Activated B cell treated with CpG ODN at 0.5 μM for 24 hours (primary cell): ENCODE data around the gene NOX1. TPM values are rescaled to one million over a fixed set of nuclear protein-coding genes. Genes with fewer than 3 reads are reported as not detected.

Experiments used
- ATAC-seq: fragments of 200-7000 bp; cut with Tn5 transposase; one replicate; pipeline ENCODE4 v1.10.0; 2021; ENCODE audit warnings: low read depth, mild to moderate bottlenecking, moderate library complexity
- CTCF ChIA-PET: fragments of 350-600 bp; sonication (Branson Sonifier 250); formaldehyde crosslinking; loops from one replicate; lab custom pipeline; 2021; ENCODE audit warnings: antibody characterized with exemption; lab: Charles Lee
- POLR2A ChIA-PET: fragments of 350-600 bp; sonication (Branson Sonifier 250); formaldehyde crosslinking; loops from one replicate; lab custom pipeline; 2021; ENCODE audit warnings: antibody characterized with exemption; lab: Charles Lee
- DNase-seq: peaks from one replicate; pipeline ENCODE4 v3.0.0; 2022
- H3K27ac Mint-ChIP-seq: one replicate; pipeline ENCODE4 v1.8.0; 2020; ENCODE audit warnings: mixed read lengths
- H3K27me3 Mint-ChIP-seq: one replicate; pipeline ENCODE4 v1.8.0; 2021; ENCODE audit warnings: mixed read lengths
- H3K36me3 Mint-ChIP-seq: one replicate; pipeline ENCODE4 v1.8.0; 2021; ENCODE audit warnings: low read depth, mixed read lengths
- H3K4me1 Mint-ChIP-seq: one replicate; pipeline ENCODE4 v1.8.0; 2021; ENCODE audit warnings: mixed read lengths
- H3K4me3 Mint-ChIP-seq: one replicate; pipeline ENCODE4 v1.8.0; 2020; ENCODE audit warnings: mild to moderate bottlenecking, mixed read lengths
- H3K9me3 Mint-ChIP-seq: one replicate; pipeline ENCODE4 v1.8.0; 2020; ENCODE audit warnings: mixed read lengths
- CTCF ChIP-seq: fragments of 200-600 bp; IDR thresholded peaks from one replicate; pipeline ENCODE4 v1.8.0; 2022; ENCODE audit warnings: antibody characterized with exemption, mild to moderate bottlenecking
- intact Hi-C: fragments of 100-400 bp; cut with micrococcal nuclease; formaldehyde crosslinking; loops from one replicate; pipeline ENCODE4 v1.15.1; 2024
- total RNA-seq: library from RNA; stranded (reverse); gene quantifications from 2 replicates; pipeline ENCODE4 v1.2.3, GENCODE V29; 2022

Gene NOX1
- total RNA-seq, 1 donor from 2014 or later: not detected

DNA sequence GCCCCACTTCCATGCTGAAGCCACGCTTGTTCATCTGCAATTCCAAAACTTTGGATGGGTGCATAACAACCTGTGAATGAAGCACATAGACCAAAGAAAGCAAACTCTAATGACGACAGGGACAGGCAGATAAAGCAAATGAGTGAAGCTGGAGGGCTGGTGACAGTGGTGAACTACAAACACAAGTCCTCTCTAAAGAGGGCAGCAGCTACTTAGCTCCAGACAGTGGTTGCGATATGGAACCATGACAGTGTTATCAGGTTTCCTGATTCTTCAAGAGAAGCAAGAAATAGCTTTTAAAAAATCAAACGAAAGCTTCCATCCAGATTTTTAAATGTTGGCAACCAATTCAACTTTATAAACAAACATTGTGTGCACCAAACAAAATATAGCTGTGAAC is 23.8 kb downstream of the NOX1 start:
- ChIA-PET CTCF (no interaction called here), POLR2A (no interaction called here)
- Mint-ChIP-seq H3K9me3 (no peaks in the 10 kb centered on the region), H3K36me3 (no peaks in the 10 kb centered on the region), H3K27me3 (no peaks in the 10 kb centered on the region), H3K4me3 (no peak overlapping the region), H3K4me1 (peaks cover 7% of the 10 kb centered on the region), H3K27ac (no peak overlapping the region)
- intact Hi-C loops: no loop called here
- no peak for DNase-seq
- no peak for ATAC-seq
- no peak for TF ChIP-seq CTCF

DNA sequence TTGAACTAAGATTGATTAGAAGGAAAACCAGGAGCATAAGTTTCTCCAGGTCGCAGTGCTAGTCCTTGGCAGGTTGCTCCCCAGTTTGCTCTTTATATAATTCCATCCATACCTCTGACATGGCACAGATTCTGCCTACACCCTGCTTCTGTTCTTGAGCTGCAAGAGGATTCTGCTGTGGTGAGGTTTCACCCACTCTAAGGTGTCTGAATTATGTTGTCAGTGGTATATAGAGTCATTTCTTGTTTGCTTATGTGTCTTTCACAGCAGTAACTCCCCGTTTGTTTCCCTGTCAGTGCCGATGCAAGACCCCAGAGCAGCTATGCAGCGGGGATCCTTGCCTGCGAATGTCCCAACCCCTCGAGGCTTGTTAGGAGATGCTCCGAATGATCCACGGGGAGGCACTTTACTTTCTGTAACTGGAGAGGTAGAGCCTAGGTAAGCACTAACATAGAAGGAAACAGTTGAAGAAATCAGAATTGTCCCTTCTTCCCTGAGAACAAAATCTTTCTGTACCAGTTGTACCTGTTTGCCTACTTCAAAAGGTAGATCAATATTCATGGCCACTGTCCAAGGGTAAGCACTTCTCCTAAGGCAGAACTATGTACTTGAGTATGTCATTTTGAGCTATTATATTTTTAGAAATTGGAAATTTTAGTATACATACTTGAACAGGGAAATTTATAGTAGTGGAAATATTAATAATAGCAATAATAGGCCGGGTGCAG is 42.8 kb downstream of the NOX1 start:
- TF ChIP-seq CTCF: no peak
- no peak for ATAC-seq
- Mint-ChIP-seq H3K4me1 (peaks cover 11% of the 10 kb centered on the region), H3K27ac (peak overlapping the region; percentile 88), H3K4me3 (no peak overlapping the region), H3K27me3 (no peaks in the 10 kb centered on the region), H3K36me3 (peaks cover 62% of the 10 kb centered on the region), H3K9me3 (no peaks in the 10 kb centered on the region)
- intact Hi-C loops: no loop called here
- DNase-seq: no peak
- ChIA-PET CTCF (no interaction called here), POLR2A (interaction anchor here (1.0 kb wide), 1 partner anchor 1101 kb away, joined by 3 read pairs; the partner anchor contains the start of gene ZMAT1)

DNA sequence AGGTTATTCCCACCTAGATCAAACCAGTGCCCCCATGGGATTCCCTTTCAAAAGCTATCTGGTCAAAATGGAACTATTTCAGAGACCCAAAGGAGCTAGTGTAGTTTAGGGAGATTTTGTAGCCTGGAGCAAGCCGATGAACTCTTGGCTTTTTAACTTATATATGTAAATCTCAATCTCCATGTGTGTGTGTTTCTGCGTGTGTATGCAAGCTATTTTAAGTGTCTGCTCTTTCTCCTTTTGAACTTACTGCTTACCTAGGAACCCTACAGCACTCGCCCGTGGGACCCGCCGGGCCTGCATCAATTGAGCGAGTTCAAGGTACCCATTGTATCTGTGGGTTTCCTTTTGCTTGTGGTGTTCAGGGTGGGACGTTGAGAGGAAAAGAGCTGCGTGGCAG is 43.6 kb downstream of the NOX1 start:
- peak overlapping the region; percentile 88 for H3K27ac Mint-ChIP-seq
- POLR2A ChIA-PET: interaction anchor here (1.0 to 2.2 kb wide), 3 partner anchors 10 to 1101 kb away, joined by 3 to 17 read pairs (median 4); partner anchors contain the start of genes CSTF2, XKRX and ZMAT1
- no peak for TF ChIP-seq CTCF
- no peak for ATAC-seq
- H3K9me3 Mint-ChIP-seq: no peaks in the 10 kb centered on the region
- DNase-seq: no peak
- peaks cover 65% of the 10 kb centered on the region for H3K36me3 Mint-ChIP-seq
- intact Hi-C loops: no loop called here
- peak overlapping the region; percentile 56 for H3K4me3 Mint-ChIP-seq
- no peaks in the 10 kb centered on the region for H3K27me3 Mint-ChIP-seq
- CTCF ChIA-PET: interaction anchor here (1.2 kb wide), 1 partner anchor 62 kb away, joined by 3 read pairs; no protein-coding TSS in a partner anchor
- H3K4me1 Mint-ChIP-seq: peaks cover 11% of the 10 kb centered on the region

- peaks cover 11% of the 10 kb centered on the region for H3K4me1 Mint-ChIP-seq
- TF ChIP-seq CTCF: no peak
- H3K27ac Mint-ChIP-seq: peak overlapping the region; percentile 88
- ChIA-PET CTCF (interaction anchor here (0.6 to 1.2 kb wide), 3 partner anchors 10 to 457 kb away, joined by 3 read pairs; partner anchors contain the start of gene CSTF2), POLR2A (interaction anchor here (1.3 to 2.2 kb wide), 2 partner anchors 10 to 99 kb away, joined by 4 to 17 read pairs; partner anchors contain the start of genes CSTF2 and XKRX)
- H3K9me3 Mint-ChIP-seq: no peaks in the 10 kb centered on the region
- H3K4me3 Mint-ChIP-seq: peak overlapping the region; percentile 53
- no peak for DNase-seq
- ATAC-seq: no peak
- H3K27me3 Mint-ChIP-seq: no peaks in the 10 kb centered on the region
- H3K36me3 Mint-ChIP-seq: peaks cover 65% of the 10 kb centered on the region
- intact Hi-C loops: no loop called here
These were observed 44.0 kb downstream of the NOX1 start for GRCh38 chrX:100830143-100830542.

- ChIA-PET CTCF (interaction anchor here (0.6 to 1.2 kb wide), 3 partner anchors 10 to 457 kb away, joined by 3 read pairs; partner anchors contain the start of gene CSTF2), POLR2A (interaction anchor here (1.3 to 2.2 kb wide), 2 partner anchors 9 to 99 kb away, joined by 4 to 17 read pairs; partner anchors contain the start of genes CSTF2 and XKRX)
- Mint-ChIP-seq H3K27me3 (no peaks in the 10 kb centered on the region), H3K4me1 (peaks cover 11% of the 10 kb centered on the region), H3K36me3 (peaks cover 68% of the 10 kb centered on the region), H3K27ac (peak overlapping the region; percentile 88), H3K4me3 (peak overlapping the region; percentile 53), H3K9me3 (no peaks in the 10 kb centered on the region)
- no peak for TF ChIP-seq CTCF
- intact Hi-C loops: loop anchor here (1.0 to 10.0 kb wide), 3 partner anchors 9 to 575 kb away; partner anchors contain the start of genes CSTF2, GLA, HNRNPH2 and XKRX
- ATAC-seq (peak; percentile 88), DNase-seq (no peak)
These were observed 44.4 kb downstream of the NOX1 start for GRCh38 chrX:100829730-100830129.
